Pancreas (tissue), 10 donors: ENCODE data around the gene PRAMEF20. TPM values are rescaled to one million over a fixed set of nuclear protein-coding genes. Genes with fewer than 3 reads are reported as not detected.
"Not testable (repeated sequence)": the region's sequence is repeated elsewhere in the genome, so short reads cannot be mapped to it uniquely, and the experiment has no call there.

ENCODE experiments used
- ATAC-seq, 4 donors: fragments of 200-7000 bp; cut with Tn5 transposase; one replicate each; pipeline versions ENCODE4 v1.8.0 to v1.9.1; 2020; ENCODE audit warnings: mild to moderate bottlenecking in 4 of 4, moderate library complexity in 4 of 4
- DNase-seq, 6 donors: peaks; one replicate each; pipeline ENCODE4 v3.0.0-alpha.2; 2020
- FAIRE-seq: peaks from 2 replicates; lab custom pipeline; 2012; peaks lifted over from hg19 to GRCh38; lab: Jason Lieb, UNC
- H3K27ac ChIP-seq, 4 donors: fragments of 200-600 bp; sonication (generic); 1 replicate in 3 of 4; 2 replicates in 1 of 4; pipeline versions ENCODE4 v1.5.0 to v1.8.0; 2020
- H3K27me3 ChIP-seq, 4 donors: fragments of 200-600 bp; one replicate each; pipeline ENCODE4 v1.8.0; 2021
- H3K36me3 ChIP-seq, 3 donors: fragments of 200-600 bp; sonication (generic) in 1 of 3; one replicate each; pipeline versions ENCODE4 v1.5.0 to v1.8.0; 2020 to 2021
- H3K4me1 ChIP-seq, 3 donors: fragments of 200-600 bp; one replicate each; pipeline ENCODE4 v1.8.0; 2021
- H3K4me3 ChIP-seq, 4 donors: fragments of 200-600 bp; sonication (generic) in 2 of 4; one replicate each; pipeline versions ENCODE4 v1.5.0 to v1.8.0; 2020 to 2021
- H3K9me3 ChIP-seq, 4 donors: fragments of 200-600 bp; one replicate each; pipeline ENCODE4 v1.8.0; 2021
- WGBS, 2 donors: extraction: QIAGEN DNeasy Blood & Tissue Kit; methylation state at CpG; one replicate each; pipeline ENCODE4 v1.1.7; 2013; 5-methylcytosine and 5-hydroxymethylcytosine counted together
- intact Hi-C, 3 donors: fragments of 100-400 bp; cut with DNase I; formaldehyde crosslinking; loops; one replicate each; pipeline versions ENCODE4 v1.11.1 to v1.14.2; 2022
- polyA plus RNA-seq, 2 donors: library from polyadenylated mRNA; stranded (reverse); fragments of 200-250 nt; gene quantifications; one replicate each; pipeline ENCODE4 v1.2.3, GENCODE V29; 2013
- total RNA-seq, 6 donors: library from RNA; stranded (reverse); fragmentation: NEBNext Ultra II Directional in 4 of 6; extraction: Animal tissue kit (Norgen Biotek cat#: 25700) in 4 of 6; gene quantifications; one replicate each; pipeline versions ENCODE4 v1.2.1 to v1.2.4, GENCODE V29; 2021 to 2023
- TF ChIP-seq, protein P1 (sequence below), 4 donors: fragments of 200-600 bp; sonication (generic) in 3 of 4; IDR thresholded peaks; one replicate each; pipeline versions ENCODE4 v1.5.0 to v1.8.0; 2021; ENCODE audit warnings: antibody characterized with exemption in 4 of 4
- donor health status: healthy with polysubstance abuse.
- donor health status: DM: no; HTN: no; CAD: no; lungs with moderate emphysema.
- donor health status: DM: no; HTN: no; CAD: no.
- donor health status: control.
- donor health status: control.
- donor health status: Bipolar disorder and iron deficiency.
- donor health status: DM: yes; HTN: yes; CAD: no.
- donor health status: DM: no; HTN: no; CAD: no.
- donor health status: DM: no; HTN: no; CAD: no.
- donor health status: DM: yes; HTN: yes; CAD: no.

Gene PRAMEF20
- total and polyA plus RNA-seq, 8 donors, result not detected

DNA sequence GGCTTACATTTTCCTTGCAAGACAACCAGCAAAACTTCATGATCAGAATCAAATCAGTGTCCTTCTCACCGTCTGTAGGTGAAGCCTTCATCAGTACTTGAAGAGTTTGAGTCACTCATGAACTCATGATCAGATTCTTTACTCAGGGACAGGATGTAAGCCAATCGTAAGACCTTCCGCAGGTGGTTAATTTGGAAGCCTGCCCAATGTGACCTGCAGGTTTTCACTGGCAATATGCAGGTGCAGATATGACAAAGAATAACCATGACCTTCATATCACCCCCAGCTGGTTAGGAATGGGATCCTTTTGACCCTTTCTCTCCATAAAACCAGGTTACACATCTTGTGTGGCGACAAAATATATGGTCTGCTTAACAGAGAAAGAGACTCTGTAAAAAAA lies 2.4 kb upstream of the PRAMEF20 start:
- H3K27me3 ChIP-seq, result no peaks in the 10 kb centered on the region
- DNase-seq (no peak), ATAC-seq (no peak), FAIRE-seq (no peak)
- no peaks in the 10 kb centered on the region for H3K36me3 ChIP-seq
- WGBS, 2 donors, result 55 to 62% methylated on average over 4 of the region's 4 CpGs
- intact Hi-C loops, result no loop called here
- H3K4me3 ChIP-seq, result no peak overlapping the region
- H3K27ac ChIP-seq, result no peak overlapping the region
- H3K4me1 ChIP-seq, result no peaks in the 10 kb centered on the region
- TF ChIP-seq, protein P1, sequence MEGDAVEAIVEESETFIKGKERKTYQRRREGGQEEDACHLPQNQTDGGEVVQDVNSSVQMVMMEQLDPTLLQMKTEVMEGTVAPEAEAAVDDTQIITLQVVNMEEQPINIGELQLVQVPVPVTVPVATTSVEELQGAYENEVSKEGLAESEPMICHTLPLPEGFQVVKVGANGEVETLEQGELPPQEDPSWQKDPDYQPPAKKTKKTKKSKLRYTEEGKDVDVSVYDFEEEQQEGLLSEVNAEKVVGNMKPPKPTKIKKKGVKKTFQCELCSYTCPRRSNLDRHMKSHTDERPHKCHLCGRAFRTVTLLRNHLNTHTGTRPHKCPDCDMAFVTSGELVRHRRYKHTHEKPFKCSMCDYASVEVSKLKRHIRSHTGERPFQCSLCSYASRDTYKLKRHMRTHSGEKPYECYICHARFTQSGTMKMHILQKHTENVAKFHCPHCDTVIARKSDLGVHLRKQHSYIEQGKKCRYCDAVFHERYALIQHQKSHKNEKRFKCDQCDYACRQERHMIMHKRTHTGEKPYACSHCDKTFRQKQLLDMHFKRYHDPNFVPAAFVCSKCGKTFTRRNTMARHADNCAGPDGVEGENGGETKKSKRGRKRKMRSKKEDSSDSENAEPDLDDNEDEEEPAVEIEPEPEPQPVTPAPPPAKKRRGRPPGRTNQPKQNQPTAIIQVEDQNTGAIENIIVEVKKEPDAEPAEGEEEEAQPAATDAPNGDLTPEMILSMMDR (IDR thresholded peaks at IDR 0.05), result no peak
- no peaks in the 10 kb centered on the region for H3K9me3 ChIP-seq

DNA sequence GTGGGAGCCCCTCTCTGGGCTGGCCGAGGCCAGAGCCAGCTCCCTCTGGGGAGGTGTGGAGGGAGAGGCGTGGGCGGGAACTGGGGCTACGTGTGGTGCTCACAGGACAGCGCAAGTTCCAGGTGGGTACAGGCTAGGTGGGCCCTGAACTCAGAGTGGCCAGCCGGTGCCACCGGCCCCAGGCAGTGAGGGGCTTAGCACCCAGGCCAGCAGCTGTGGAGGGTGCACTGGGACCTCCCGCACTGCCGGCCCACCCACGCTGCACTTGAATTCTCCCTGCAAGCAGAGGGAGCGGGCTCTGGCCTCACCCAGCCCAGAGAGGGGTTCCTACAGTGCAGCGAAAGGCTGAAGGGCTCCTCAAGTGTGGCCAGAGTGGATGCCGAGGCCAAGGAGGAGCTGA lies 20.2 kb downstream of the PRAMEF20 start:
- intact Hi-C loops, result no loop called here
- ATAC-seq (no peak), FAIRE-seq (no peak), DNase-seq (peak in 1 of 6 donors; percentile 30)
- Histone ChIP-seq H3K27ac (no peak overlapping the region), H3K4me3 (no peak overlapping the region), H3K9me3 (no peaks in the 10 kb centered on the region), H3K27me3 (no peaks in the 10 kb centered on the region), H3K36me3 (no peaks in the 10 kb centered on the region), H3K4me1 (no peaks in the 10 kb centered on the region)
- WGBS, 2 donors, result 82 to 86% methylated on average over 13 of the region's 13 CpGs
- TF ChIP-seq, protein P1 (IDR thresholded peaks at IDR 0.05), result no peak

DNA sequence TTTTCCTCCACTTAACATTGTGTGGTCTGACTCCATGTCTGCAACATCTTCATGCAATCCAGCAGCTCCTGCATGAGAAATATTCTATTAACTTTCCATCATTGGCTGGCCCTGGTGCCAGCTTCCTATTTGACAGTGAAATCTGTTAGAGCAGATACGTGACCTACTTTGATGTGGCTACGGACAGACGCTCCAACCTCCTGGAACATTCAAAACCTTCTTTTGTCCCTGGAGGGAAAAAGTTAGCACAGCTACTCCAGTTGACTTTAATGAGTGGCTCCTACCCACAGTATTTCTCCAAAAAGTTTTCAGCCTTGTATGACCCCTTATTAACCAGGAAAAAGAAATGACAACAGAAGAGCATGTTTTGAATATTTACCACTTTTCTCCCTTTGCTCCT lies 22.0 kb downstream of the PRAMEF20 start:
- no peak overlapping the region for H3K27ac ChIP-seq
- no peaks in the 10 kb centered on the region for H3K27me3 ChIP-seq
- FAIRE-seq (no peak), DNase-seq (no peak), ATAC-seq (no peak)
- intact Hi-C loops, result no loop called here
- H3K36me3 ChIP-seq, result no peaks in the 10 kb centered on the region
- whole genome bisulfite sequencing, 2 donors, result 40 to 44% methylated on average over 3 of the region's 3 CpGs
- no peaks in the 10 kb centered on the region for H3K9me3 ChIP-seq
- TF ChIP-seq, protein P1 (IDR thresholded peaks at IDR 0.05), result no peak
- H3K4me1 ChIP-seq, result no peaks in the 10 kb centered on the region
- no peak overlapping the region for H3K4me3 ChIP-seq

DNA sequence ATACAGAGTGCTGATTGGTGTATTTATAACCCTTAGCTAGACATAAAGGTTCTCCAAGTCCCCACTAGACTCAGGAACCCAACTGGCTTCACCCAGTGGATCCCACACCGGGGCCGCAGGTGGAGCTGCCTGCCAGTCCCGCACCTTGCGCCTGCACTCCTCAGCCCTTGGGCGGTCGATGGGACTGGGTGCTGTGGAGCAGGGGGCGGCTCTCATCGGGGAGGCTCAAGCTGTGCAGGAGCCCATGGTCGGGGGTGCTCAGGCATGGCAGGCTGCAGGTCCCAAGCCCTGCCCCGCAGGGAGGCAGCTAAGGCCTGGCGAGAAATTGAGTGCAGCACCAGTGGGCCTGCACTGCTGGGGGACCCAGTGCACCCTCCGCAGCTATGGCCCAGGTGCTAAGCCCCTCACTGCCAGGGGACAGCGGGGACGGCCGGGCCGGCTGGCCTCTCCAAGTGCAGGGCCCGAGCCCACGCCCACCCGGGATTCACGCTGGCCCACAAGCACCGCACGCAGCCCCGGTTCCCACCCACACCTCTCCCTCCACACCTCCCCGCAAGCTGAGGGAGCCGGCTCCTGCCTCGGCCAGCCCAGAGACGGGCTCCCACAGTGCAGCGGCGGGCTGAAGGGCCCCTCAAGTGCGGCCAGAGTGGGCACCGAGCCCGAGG lies 23.6 kb downstream of the PRAMEF20 start:
- H3K27me3 ChIP-seq, FAIRE-seq, H3K27ac ChIP-seq, H3K9me3 ChIP-seq, ATAC-seq, H3K36me3 ChIP-seq, intact Hi-C loops, H3K4me3 ChIP-seq, H3K4me1 ChIP-seq: not testable (repeated sequence)
- DNase-seq, result peak in 1 of 6 donors; percentile 48
- WGBS, 2 donors, result 85 to 94% methylated on average over 31 to 32 of the region's 32 CpGs

DNA sequence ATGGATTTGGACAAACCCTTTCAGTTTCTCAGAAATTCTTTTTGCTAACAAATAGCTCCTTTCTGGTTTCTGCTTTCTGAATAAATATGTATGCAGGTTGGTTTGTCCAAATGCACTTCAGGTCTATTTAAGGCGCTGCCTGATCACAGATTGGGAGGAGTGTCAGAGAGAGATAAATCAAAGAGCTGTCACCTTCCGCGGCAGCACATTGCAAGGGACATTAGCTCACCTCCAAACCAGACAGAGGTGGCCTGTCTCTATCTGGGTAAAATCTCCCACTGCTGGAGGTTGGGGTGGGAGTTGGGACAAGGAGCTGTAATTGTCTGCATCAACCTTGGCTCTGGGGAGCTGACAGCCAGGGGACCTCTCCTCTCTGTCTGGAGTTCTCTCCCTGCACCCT lies 25.2 kb downstream of the PRAMEF20 start:
- intact Hi-C loops, result no loop called here
- whole genome bisulfite sequencing, 2 donors, result 19 to 22% methylated on average over 3 of the region's 3 CpGs
- Histone ChIP-seq H3K36me3 (no peaks in the 10 kb centered on the region), H3K4me1 (no peaks in the 10 kb centered on the region), H3K27ac (no peak overlapping the region), H3K4me3 (no peak overlapping the region), H3K9me3 (no peaks in the 10 kb centered on the region), H3K27me3 (no peaks in the 10 kb centered on the region)
- FAIRE-seq (no peak), DNase-seq (no peak), ATAC-seq (no peak)
- TF ChIP-seq, protein P1 (IDR thresholded peaks at IDR 0.05), result no peak

DNA sequence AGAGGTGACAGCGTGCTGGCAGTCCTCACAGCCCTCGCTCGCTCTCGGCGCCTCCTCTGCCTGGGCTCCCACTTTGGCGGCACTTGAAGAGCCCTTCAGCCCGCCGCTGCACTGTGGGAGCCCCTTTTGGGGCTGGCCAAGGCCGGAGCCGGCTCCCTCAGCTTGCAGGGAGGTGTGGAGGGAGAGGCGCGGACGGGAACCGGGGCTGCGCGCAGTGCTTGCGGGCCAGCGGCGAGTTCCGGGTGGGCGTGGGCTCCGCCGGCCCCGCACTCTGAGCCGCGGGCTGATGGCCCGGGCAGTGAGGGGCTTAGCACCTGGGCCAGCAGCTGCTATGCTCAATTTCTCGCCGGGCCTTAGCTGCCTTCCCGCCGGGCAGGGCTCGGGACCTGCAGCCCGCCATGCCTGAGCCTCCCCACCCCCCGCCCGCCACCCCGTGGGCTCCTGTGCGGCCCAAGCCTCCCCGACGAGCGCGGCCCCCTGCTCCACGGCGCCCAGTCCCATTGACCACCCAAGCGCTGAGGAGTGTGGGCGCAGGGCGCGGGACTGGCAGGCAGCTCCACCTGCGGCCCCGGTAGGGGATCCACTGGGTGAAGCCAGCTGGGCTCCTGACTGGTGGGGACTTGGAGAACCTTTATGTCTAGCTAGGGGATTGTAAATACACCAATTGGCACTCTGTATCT lies 29.0 kb downstream of the PRAMEF20 start:
- H3K4me1 ChIP-seq, intact Hi-C loops: not testable (repeated sequence)

More for the DNA sequence above, 29.0 kb downstream of the PRAMEF20 start:
- not testable (repeated sequence) for H3K27me3 ChIP-seq, H3K4me3 ChIP-seq, H3K36me3 ChIP-seq, H3K27ac ChIP-seq, FAIRE-seq, H3K9me3 ChIP-seq, ATAC-seq, DNase-seq
- 89 to 93% methylated on average over 42 to 49 of the region's 49 CpGs for WGBS, 2 donors
